ENCODE data around the gene PICALM. TPM values are rescaled to one million over a fixed set of nuclear protein-coding genes. Genes with fewer than 3 reads are reported as not detected.

The PICALM gene
- polyA plus RNA-seq, 2 of the 4 experiments (the other 2 are of a cell fraction), result 113 to 195 TPM

- ChIA-PET CTCF (interaction anchor here (1.0 kb wide), 1 partner anchor 209 kb away, joined by 4 read pairs; the partner anchor contains the start of gene CCDC83), POLR2A (no interaction called here)
- no peak for DNase-seq (ENCODE audit: low read depth in 1 of 2, low spot score in 1 of 2)
- H3K4me1 ChIP-seq, result peaks cover 42% of the 10 kb centered on the region
- WGBS (ENCODE audit: missing lambda C conversion rate), result 75% methylated on average over 1 of the region's 1 CpG
- TF ChIP-seq EHF (CRISPR knock-in tag; IDR thresholded peaks at IDR 0.05) (no peak), POLR2A (IDR thresholded peaks at IDR 0.05; ENCODE audit: low read length) (no peak), RNF2 (IDR thresholded peaks at IDR 0.05; ENCODE audit: borderline replicate concordance, low read depth) (no peak), RCOR1 (IDR thresholded peaks at IDR 0.05; ENCODE audit: low read depth, low read length) (no peak), PHF8 (IDR thresholded peaks at IDR 0.05; ENCODE audit: borderline replicate concordance, low read depth) (no peak), MAX (IDR thresholded peaks at IDR 0.05) (no peak), CBX8 (IDR thresholded peaks at IDR 0.05) (no peak), CTCF (IDR thresholded peaks at IDR 0.05) (no peak), CHD4 (IDR thresholded peaks at IDR 0.05; ENCODE audit: borderline replicate concordance) (no peak), HDAC2 (IDR thresholded peaks at IDR 0.05) (no peak), KDM1A (IDR thresholded peaks at IDR 0.05; ENCODE audit: low read depth) (no peak), HOXB5 (CRISPR knock-in tag; IDR thresholded peaks at IDR 0.05) (no peak), TP53 (CRISPR knock-in tag; IDR thresholded peaks at IDR 0.05) (no peak), CBX2 (IDR thresholded peaks at IDR 0.05; ENCODE audit: borderline replicate concordance, low read depth) (no peak), FOXS1 (CRISPR knock-in tag; IDR thresholded peaks at IDR 0.05) (no peak), ZNF302 (CRISPR knock-in tag; IDR thresholded peaks at IDR 0.05) (no peak), FOSL2 (IDR thresholded peaks at IDR 0.05) (no peak), FOSL2 (CRISPR knock-in tag; IDR thresholded peaks at IDR 0.05) (no peak)
- no peak for FAIRE-seq
- H3K9me3 ChIP-seq, result no peaks in the 10 kb centered on the region
- peak overlapping the region; percentile 86 for H3K4me2 ChIP-seq
- no peak overlapping the region for H3K27ac ChIP-seq
- ATAC-seq, result no peak
- H3K4me3 ChIP-seq, result no peak overlapping the region
These were observed 5.3 kb downstream of the PICALM start for GRCh38 chr11:86063536-86063935.

GRCh38 chr11:86062719-86063118, 6.2 kb downstream of the PICALM start:
- Histone ChIP-seq H3K4me3 (no peak overlapping the region), H3K4me2 (peak overlapping the region; percentile 86; the same call in 1 of the 3 replicates), H3K27ac (no peak overlapping the region), H3K4me1 (peaks cover 42% of the 10 kb centered on the region), H3K9me3 (no peaks in the 10 kb centered on the region)
- POLR2A ChIA-PET, result no interaction called here
- ATAC-seq (no peak), FAIRE-seq (no peak), DNase-seq (ENCODE audit: low read depth in 1 of 2, low spot score in 1 of 2) (no peak)
- CTCF ChIA-PET, result interaction anchor here (1.0 to 1.6 kb wide), 2 partner anchors 11 to 21 kb away, joined by 3 to 5 read pairs; no protein-coding TSS in a partner anchor
- no peak for TF ChIP-seq SMC3 (IDR thresholded peaks at IDR 0.05)
- 82% methylated on average over 3 of the region's 3 CpGs for WGBS (ENCODE audit: missing lambda C conversion rate)

- Histone ChIP-seq H3K4me1 (peaks cover 42% of the 10 kb centered on the region), H3K27ac (no peak overlapping the region), H3K9me3 (no peaks in the 10 kb centered on the region), H3K4me2 (no peak overlapping the region), H3K4me3 (no peak overlapping the region)
- no peak for FAIRE-seq
- ChIA-PET POLR2A (no interaction called here), CTCF (interaction anchor here (1.0 to 1.6 kb wide), 2 partner anchors 10 to 20 kb away, joined by 3 to 5 read pairs; no protein-coding TSS in a partner anchor)
- ATAC-seq, result no peak
- WGBS (ENCODE audit: missing lambda C conversion rate), result 83% methylated on average over 11 of the region's 11 CpGs
- TF ChIP-seq NPAS2 (CRISPR knock-in tag; IDR thresholded peaks at IDR 0.05; ENCODE audit: borderline replicate concordance) (no peak), SREBF2 (IDR thresholded peaks at IDR 0.05) (no peak), TP53 (CRISPR knock-in tag; IDR thresholded peaks at IDR 0.05) (no peak), FOSB (CRISPR knock-in tag; IDR thresholded peaks at IDR 0.05) (no peak), BHLHE40 (IDR thresholded peaks at IDR 0.05; ENCODE audit: low read depth, low read length) (no peak), HOXB13 (CRISPR knock-in tag; IDR thresholded peaks at IDR 0.05; ENCODE audit: low read depth) (no peak), RNF2 (IDR thresholded peaks at IDR 0.05; ENCODE audit: borderline replicate concordance, low read depth) (no peak), EHMT2 (IDR thresholded peaks at IDR 0.05; ENCODE audit: low read depth) (no peak), ZC3H11A (IDR thresholded peaks at IDR 0.05) (no peak), KDM5A (IDR thresholded peaks at IDR 0.05) (no peak)
- no peak for DNase-seq (ENCODE audit: low read depth in 1 of 2, low spot score in 1 of 2)
These were observed 7.2 kb downstream of the PICALM start for GRCh38 chr11:86061483-86062205.

Data from A549 (cell line).